PC-9 (cell line): ENCODE data around the gene ATXN1.

ENCODE experiments used
- EZH2 ChIP-seq: fragments of 200-600 bp; sonication (generic); IDR thresholded peaks from 2 replicates; pipeline ENCODE4 v1.8.0; 2017; ENCODE audit warnings: antibody characterized with exemption, low read depth
- TF ChIP-seq, protein P1 (sequence below): fragments of 200-600 bp; sonication (generic); conservative IDR thresholded peaks from 2 replicates; pipeline ENCODE4 v1.6.1; 2017; ENCODE audit warnings: mixed run types, antibody characterized with exemption, mild to moderate bottlenecking, moderate library complexity

DNA sequence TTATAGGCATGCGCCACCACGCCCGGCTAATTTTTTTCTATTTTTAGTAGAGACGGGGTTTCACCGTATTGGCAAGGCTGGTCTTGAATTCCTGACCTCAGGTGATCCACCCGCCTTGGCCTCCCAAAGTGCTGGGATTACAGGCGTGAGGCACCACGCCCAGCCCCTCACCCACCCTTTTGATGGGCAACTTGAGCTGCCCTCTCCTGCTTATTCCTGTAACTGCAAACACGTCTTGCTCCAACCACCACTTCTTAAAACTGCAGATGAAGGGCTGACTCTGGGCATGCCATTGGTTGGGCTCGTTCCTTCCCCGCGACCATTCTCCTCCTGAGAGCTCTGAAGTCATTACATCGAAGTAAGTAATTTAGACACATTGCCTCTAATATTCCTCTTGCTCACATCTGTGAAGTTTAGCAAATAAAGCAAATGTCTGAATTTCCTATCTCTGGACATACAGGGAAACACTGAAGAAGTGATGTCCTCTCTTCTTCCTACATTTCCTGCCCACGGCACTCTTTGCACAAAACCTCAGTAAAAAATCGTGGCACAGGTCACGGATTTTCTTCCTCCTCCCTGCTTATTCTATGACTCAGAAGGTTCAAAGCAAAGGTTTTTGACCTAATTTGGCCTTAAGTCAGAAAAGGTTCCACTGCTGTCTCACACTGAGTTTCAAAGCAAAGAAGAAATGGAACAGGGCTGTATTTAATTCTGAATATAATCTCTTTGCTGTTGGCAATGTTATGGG lies 405.4 kb downstream of the ATXN1 start:
- TF ChIP-seq, protein P1, sequence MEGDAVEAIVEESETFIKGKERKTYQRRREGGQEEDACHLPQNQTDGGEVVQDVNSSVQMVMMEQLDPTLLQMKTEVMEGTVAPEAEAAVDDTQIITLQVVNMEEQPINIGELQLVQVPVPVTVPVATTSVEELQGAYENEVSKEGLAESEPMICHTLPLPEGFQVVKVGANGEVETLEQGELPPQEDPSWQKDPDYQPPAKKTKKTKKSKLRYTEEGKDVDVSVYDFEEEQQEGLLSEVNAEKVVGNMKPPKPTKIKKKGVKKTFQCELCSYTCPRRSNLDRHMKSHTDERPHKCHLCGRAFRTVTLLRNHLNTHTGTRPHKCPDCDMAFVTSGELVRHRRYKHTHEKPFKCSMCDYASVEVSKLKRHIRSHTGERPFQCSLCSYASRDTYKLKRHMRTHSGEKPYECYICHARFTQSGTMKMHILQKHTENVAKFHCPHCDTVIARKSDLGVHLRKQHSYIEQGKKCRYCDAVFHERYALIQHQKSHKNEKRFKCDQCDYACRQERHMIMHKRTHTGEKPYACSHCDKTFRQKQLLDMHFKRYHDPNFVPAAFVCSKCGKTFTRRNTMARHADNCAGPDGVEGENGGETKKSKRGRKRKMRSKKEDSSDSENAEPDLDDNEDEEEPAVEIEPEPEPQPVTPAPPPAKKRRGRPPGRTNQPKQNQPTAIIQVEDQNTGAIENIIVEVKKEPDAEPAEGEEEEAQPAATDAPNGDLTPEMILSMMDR, result 0 out of 2 replicates have a peak, but pooled peaks have one; percentile 14
- TF ChIP-seq EZH2, result no peak
